ENCODE data around the gene ARFGEF2.

DNA sequence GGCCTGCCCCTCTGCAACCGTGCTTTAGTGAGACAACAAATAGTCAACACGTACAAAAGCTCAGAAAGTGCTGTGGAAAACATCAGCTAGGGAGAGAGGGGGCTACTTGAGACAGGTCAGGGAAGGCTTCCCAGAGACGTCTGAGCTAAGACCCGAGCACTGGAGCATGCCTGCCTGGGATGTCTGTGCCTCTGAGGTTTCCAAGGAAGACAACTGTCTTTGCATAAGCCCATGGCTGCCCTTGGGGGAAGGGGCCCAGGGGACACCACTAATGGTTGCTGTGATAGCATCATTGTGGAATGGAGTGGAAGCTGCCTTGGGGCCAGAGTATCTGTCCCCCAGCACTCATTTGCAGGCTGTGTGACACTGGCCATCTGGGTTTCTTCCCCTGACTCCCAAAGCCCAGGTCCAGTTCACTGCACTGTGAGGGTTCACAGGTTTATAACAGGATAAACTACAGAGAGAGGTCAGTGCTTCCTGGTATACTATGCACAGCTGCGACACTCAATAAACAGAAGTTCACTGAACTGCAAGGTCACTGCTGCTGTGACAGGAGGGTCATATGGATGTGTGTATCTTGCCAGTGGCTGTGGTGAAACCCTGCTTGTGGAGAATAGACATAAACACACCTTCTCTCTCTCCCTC is 1.5 kb upstream of the ARFGEF2 start:
- TF ChIP-seq, protein P1, sequence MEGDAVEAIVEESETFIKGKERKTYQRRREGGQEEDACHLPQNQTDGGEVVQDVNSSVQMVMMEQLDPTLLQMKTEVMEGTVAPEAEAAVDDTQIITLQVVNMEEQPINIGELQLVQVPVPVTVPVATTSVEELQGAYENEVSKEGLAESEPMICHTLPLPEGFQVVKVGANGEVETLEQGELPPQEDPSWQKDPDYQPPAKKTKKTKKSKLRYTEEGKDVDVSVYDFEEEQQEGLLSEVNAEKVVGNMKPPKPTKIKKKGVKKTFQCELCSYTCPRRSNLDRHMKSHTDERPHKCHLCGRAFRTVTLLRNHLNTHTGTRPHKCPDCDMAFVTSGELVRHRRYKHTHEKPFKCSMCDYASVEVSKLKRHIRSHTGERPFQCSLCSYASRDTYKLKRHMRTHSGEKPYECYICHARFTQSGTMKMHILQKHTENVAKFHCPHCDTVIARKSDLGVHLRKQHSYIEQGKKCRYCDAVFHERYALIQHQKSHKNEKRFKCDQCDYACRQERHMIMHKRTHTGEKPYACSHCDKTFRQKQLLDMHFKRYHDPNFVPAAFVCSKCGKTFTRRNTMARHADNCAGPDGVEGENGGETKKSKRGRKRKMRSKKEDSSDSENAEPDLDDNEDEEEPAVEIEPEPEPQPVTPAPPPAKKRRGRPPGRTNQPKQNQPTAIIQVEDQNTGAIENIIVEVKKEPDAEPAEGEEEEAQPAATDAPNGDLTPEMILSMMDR (IDR thresholded peaks at IDR 0.05): no peak
- no peak for TF ChIP-seq POLR2A (IDR thresholded peaks at IDR 0.05)
